Cerebellar cortex (tissue), 1 donor: ENCODE data around the gene IL21.
"Not testable (repeated sequence)": the region's sequence is repeated elsewhere in the genome, so short reads cannot be mapped to it uniquely, and the experiment has no call there.

Source experiments
- DNase-seq: peaks from one replicate; pipeline ENCODE4 v3.0.0-alpha.2; 2015; ENCODE audit warnings: low spot score

Gene IL21

GRCh38 chr4:122577808-122578781 is 42.8 kb downstream of the IL21 start:
- DNase-seq = peak; percentile 37

- no peak for DNase-seq
These were observed 43.7 kb downstream of the IL21 start for GRCh38 chr4:122577189-122577553.

GRCh38 chr4:122576261-122577188 is 44.3 kb downstream of the IL21 start:
- peak; percentile 43 for DNase-seq

DNA sequence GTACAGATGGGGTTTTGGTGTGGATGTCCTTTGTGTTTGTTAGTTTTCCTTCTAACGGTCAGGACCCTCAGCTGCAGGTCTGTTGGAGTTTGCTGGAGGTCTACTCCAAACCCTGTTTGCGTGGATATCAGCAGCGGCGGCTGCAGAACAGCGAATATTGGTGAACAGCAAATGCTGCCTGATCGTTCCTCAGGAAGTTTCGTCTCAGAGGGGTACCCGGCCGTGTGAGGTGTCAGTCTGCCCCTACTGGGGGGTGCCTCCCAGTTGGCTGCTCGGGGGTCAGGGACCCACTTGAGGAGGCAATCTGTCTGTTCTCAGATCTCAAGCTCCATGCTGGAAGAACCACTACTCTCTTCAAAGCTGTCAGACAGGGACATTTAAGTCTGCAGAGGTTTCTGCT is 46.5 kb downstream of the IL21 start:
- DNase-seq = not testable (repeated sequence)

DNA sequence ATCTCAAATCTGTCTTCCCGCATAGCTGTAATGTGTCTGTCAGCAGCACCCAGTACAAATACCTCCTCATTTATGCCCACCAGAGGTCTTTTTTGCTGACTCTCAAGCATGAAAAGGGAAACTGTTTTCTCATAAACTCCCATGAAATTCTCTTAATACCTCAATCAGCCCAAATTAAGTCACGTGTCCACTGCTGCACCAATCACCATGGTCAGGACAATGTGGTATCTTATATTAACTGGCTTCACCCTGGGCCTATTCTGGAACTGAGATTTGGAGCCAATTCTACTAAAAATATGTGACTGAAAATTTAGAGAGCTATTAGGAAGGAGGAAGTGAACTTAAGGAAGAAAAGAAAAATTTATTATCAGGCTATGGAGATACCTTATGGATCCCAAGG is 58.4 kb downstream of the IL21 start:
- DNase-seq = no peak
